ENCODE measurements around the gene GLO1. TPM values are rescaled to one million over a fixed set of nuclear protein-coding genes. Genes with fewer than 3 reads are reported as not detected.

The GLO1 gene
- total RNA-seq (2011; cell fraction: chromatin; rRNA removed; ENCODE audit: low replicate concordance), result 16.7 and 46.2 TPM in 2 replicates
- total RNA-seq (2011; cell fraction: nucleolus; rRNA removed), result 17.6 and 18.0 TPM in 2 replicates
- total RNA-seq (2011; cell fraction: nucleoplasm; rRNA removed), result 33.9 and 56.4 TPM in 2 replicates
- total RNA-seq (2014; rRNA removed) (185 and 193 TPM in 2 replicates), total RNA-seq (2014; rRNA removed; fragmentation: Illumina TruSeq; extraction: Trizol) (268 and 311 TPM in 2 replicates), total RNA-seq (2015; rRNA removed; fragmentation: Illumina TruSeq; extraction: Trizol) (234 and 252 TPM in 2 replicates), total RNA-seq (2021) (171 and 173 TPM in 2 replicates), polyA plus RNA-seq (2011; rRNA removed) (253 and 331 TPM in 2 replicates), polyA plus RNA-seq (2014; fragmentation: Illumina TruSeq; extraction: Trizol) (239 and 261 TPM in 2 replicates), polyA plus RNA-seq (2014; fragmentation: Nextera tagmentation; extraction: Ambion mirVana) (100 to 1,000 TPM; 155 to 203 TPM), polyA plus RNA-seq (2014; rRNA removed) (201 and 204 TPM in 2 replicates), polyA minus RNA-seq (2011; rRNA and poly(A)+ RNA removed) (172 and 181 TPM in 2 replicates), Bru-seq, nascent RNA (percentile 96 among the genes with signal in this experiment), BruChase-seq, experiment 1, labeled RNA remaining after a 2-hour chase (percentile 95 among the genes with signal in this experiment), BruChase-seq, experiment 2, labeled RNA remaining after a 6-hour chase (percentile 95 among the genes with signal in this experiment)
- 80.9 and 156 TPM in 2 replicates for polyA plus RNA-seq (2011; cell fraction: cytosol; rRNA removed)
- polyA plus RNA-seq (2011; cell fraction: nucleus; rRNA removed), result 32.5 and 59.8 TPM in 2 replicates
- polyA plus RNA-seq (2012), result 153 and 176 TPM in 2 replicates
- 71.5 and 91.3 TPM in 2 replicates for polyA minus RNA-seq (2011; cell fraction: cytosol; rRNA and poly(A)+ RNA removed)
- polyA minus RNA-seq (2011; cell fraction: nucleus; rRNA and poly(A)+ RNA removed), result 11.7 and 30.0 TPM in 2 replicates
- long read RNA-seq, experiment 1, transcript GLO1-201 (6 exons, 2,012 nt), result major isoform, 363 of 435 reads
- long read RNA-seq, experiment 1, partial matches to known transcripts, result 58 of 435 reads
- long read RNA-seq, experiment 1, other reads (novel, unspliced or antisense), result 11 of 435 reads
- long read RNA-seq, experiment 2, transcript GLO1-201 (6 exons, 2,012 nt), result major isoform, 148 of 338 reads
- long read RNA-seq, experiment 2, partial matches to known transcripts, result 184 of 338 reads
- long read RNA-seq, experiment 2, other reads (novel, unspliced or antisense), result 5 of 338 reads
- long read RNA-seq, experiment 3, transcript GLO1-201 (6 exons, 2,012 nt), result major isoform, 165 of 193 reads
- long read RNA-seq, experiment 3, partial matches to known transcripts, result 18 of 193 reads
- long read RNA-seq, experiment 3, other reads (novel, unspliced or antisense), result 10 of 193 reads

GRCh38 chr6:38702558-38703397 is at the start of gene GLO1:
Gene GLO1, minus strand, starts transcription at chr6:38703145. Its CDS starts 91 bp downstream, at chr6:38703054.
- CTCF ChIA-PET (ENCODE audit: low intra/inter-chr PET ratio), result no interaction called here
- no peaks in the 10 kb centered on the region; a peak in 1 of 5 replicates for H3K27me3 ChIP-seq (ENCODE audit: control insufficient read depth in 2 of 2, insufficient read depth in 2 of 2, low read length in 2 of 2)
- under 1% methylated on average over 52 of the region's 53 CpGs for WGBS (ENCODE audit: insufficient coverage, low coverage, missing lambda C conversion rate)
- peaks cover 13 to 16% of the 10 kb centered on the region in 2 experiments for H3K4me1 ChIP-seq (replicated peaks in 1 of 2; ENCODE audit: control insufficient read depth in 2 of 2, insufficient read depth in 2 of 2, low read length in 2 of 2)
- no peaks in the 10 kb centered on the region for H3K9me1 ChIP-seq (ENCODE audit: control insufficient read depth, insufficient read depth, low read length)
- H3K9me3 ChIP-seq (replicated peaks; ENCODE audit: control insufficient read depth, insufficient read depth, low read depth, low read length), result peaks cover 17% of the 10 kb centered on the region
- H3K79me2 ChIP-seq (ENCODE audit: control insufficient read depth, insufficient read depth, low read length), result peaks cover 48% of the 10 kb centered on the region
- H3K9ac ChIP-seq (ENCODE audit: insufficient read depth in 1 of 2, low read depth in 2 of 2, low read length in 2 of 2), result peak within 1 kb of the TSS; percentile 80 to 98
- H4K20me1 ChIP-seq (replicated peaks; ENCODE audit: control insufficient read depth, insufficient read depth, low read length), result no peaks in the 10 kb centered on the region
- POLR2A ChIA-PET, result interaction anchor here (0.5 to 4.2 kb wide), 21 partner anchors 9 to 1301 kb away, joined by 3 to 24 read pairs (median 4); no protein-coding TSS in a partner anchor
- FAIRE-seq, result peak; percentile 99
- intact Hi-C loops (cut with micrococcal nuclease) (no loop called here), in situ Hi-C loops (cut with MboI) (no loop called here)
- peak; percentile 100 for DNase-seq (ENCODE audit: extremely low read depth in 1 of 4, low spot score in 3 of 4)
- peak within 1 kb of the TSS; percentile 78 for H2AFZ ChIP-seq (ENCODE audit: low read depth, low read length)
- H3K27ac ChIP-seq (ENCODE audit: extremely low read depth, low read depth, low read length), result peak within 1 kb of the TSS; percentile 84
- peak; percentile 100 for ATAC-seq
- H3K36me3 ChIP-seq (ENCODE audit: control insufficient read depth, insufficient read depth, low read length), result peaks cover 25% of the 10 kb centered on the region
- peak within 1 kb of the TSS; percentile 89 for H3K4me2 ChIP-seq (ENCODE audit: insufficient read depth, low read length)
- peak within 1 kb of the TSS; percentile 70 for H3K4me3 ChIP-seq
- TSS peak; percentile 49 for BruUV-seq (replicated peaks)
- TF ChIP-seq MAZ (CRISPR knock-in tag; conservative IDR thresholded peaks at IDR 0.05 in 1 of 2, IDR thresholded peaks at IDR 0.05 in 1 of 2), result peak; percentile 70 to 74
- peak; percentile 98 for TF ChIP-seq SUPT5H (IDR thresholded peaks at IDR 0.05)
- TF ChIP-seq MECOM (CRISPR knock-in tag; IDR thresholded peaks at IDR 0.05), result no peak
- no peak for TF ChIP-seq DIDO1 (tag; IDR thresholded peaks at IDR 0.05; ENCODE audit: low read depth)
- no peak for TF ChIP-seq ELF4 (CRISPR knock-in tag; IDR thresholded peaks at IDR 0.05)
- peak; percentile 64; the same call in 1 of the 2 replicates for TF ChIP-seq XRCC5 (IDR thresholded peaks at IDR 0.05; ENCODE audit: low read depth, low read length)
- TF ChIP-seq ZNF347 (CRISPR knock-in tag; IDR thresholded peaks at IDR 0.05; ENCODE audit: low read depth), result no peak
- TF ChIP-seq ELK3 (CRISPR knock-in tag; IDR thresholded peaks at IDR 0.05), result no peak
- no peak for TF ChIP-seq HDGF (IDR thresholded peaks at IDR 0.05)
- TF ChIP-seq SMAD1 (IDR thresholded peaks at IDR 0.05; ENCODE audit: low read depth, low read length, partially characterized antibody), result peak; percentile 58
- peak; percentile 95 for TF ChIP-seq BRD4 (IDR thresholded peaks at IDR 0.05)
- no peak for TF ChIP-seq ZNF133 (CRISPR knock-in tag; IDR thresholded peaks at IDR 0.05)
- no peak for TF ChIP-seq HINFP (tag; conservative IDR thresholded peaks at IDR 0.05; ENCODE audit: low read depth)
- TF ChIP-seq ZNF717 (CRISPR knock-in tag; IDR thresholded peaks at IDR 0.05), result no peak
- TF ChIP-seq KAT2B (IDR thresholded peaks at IDR 0.05; ENCODE audit: low read depth, low read length), result no peak
